ENCODE measurements around the gene HCN2.
A peak's percentile ranks its signal among the peaks of the same experiment; 100 is the strongest.

HCN2 gene

GRCh38 chr19:547836-548720 lies 41.6 kb upstream of the HCN2 start:
- peaks cover 0 to 10% (median 0%) of the 10 kb centered on the region in 5 experiments for H3K27me3 ChIP-seq (replicated peaks in 2 of 5; ENCODE audit: control insufficient read depth in 4 of 5, insufficient read depth in 5 of 5, low read length in 4 of 5)
- DNase-seq = no peak
- ChIA-PET POLR2A (no interaction called here), CTCF (interaction anchor here (1.0 kb wide), 1 partner anchor 8 kb away, joined by 3 read pairs; no protein-coding TSS in a partner anchor)
- H3K4me1 ChIP-seq (ENCODE audit: control extremely low read depth in 1 of 4, control insufficient read depth in 4 of 4, insufficient read depth in 4 of 4, low read length in 3 of 4) = peaks cover 0 to 4% (median 2%) of the 10 kb centered on the region in 4 experiments
- H3K4me3 ChIP-seq (ENCODE audit: control insufficient read depth in 1 of 7, extremely low read depth in 1 of 7, insufficient read depth in 4 of 7, low read depth in 2 of 7, low read length in 6 of 7) = no peak overlapping the region
- H3K36me3 ChIP-seq (ENCODE audit: control insufficient read depth in 4 of 4, insufficient read depth in 4 of 4, low read length in 3 of 4) = no peaks in the 10 kb centered on the region
- 92% methylated on average over 19 of the region's 26 CpGs for WGBS (ENCODE audit: insufficient coverage)
- H3K9me3 ChIP-seq (ENCODE audit: control extremely low read depth in 1 of 5, control insufficient read depth in 4 of 5, insufficient read depth in 2 of 5, low read depth in 1 of 5, low read length in 4 of 5) = no peaks in the 10 kb centered on the region
- H3K27ac ChIP-seq (ENCODE audit: insufficient read depth in 1 of 2, low read depth in 1 of 2, low read length in 2 of 2, poor library complexity in 1 of 2, severe bottlenecking in 2 of 2) = no peak overlapping the region

GRCh38 chr19:548886-549830 lies 40.5 kb upstream of the HCN2 start:
- no peak for DNase-seq
- 84% methylated on average over 36 of the region's 52 CpGs for WGBS (ENCODE audit: insufficient coverage)
- Histone ChIP-seq H3K9me3 (ENCODE audit: control extremely low read depth in 1 of 5, control insufficient read depth in 4 of 5, insufficient read depth in 2 of 5, low read depth in 1 of 5, low read length in 4 of 5) (no peaks in the 10 kb centered on the region), H3K4me3 (ENCODE audit: control insufficient read depth in 1 of 7, extremely low read depth in 1 of 7, insufficient read depth in 4 of 7, low read depth in 2 of 7, low read length in 6 of 7) (no peak overlapping the region), H3K4me1 (ENCODE audit: control extremely low read depth in 1 of 4, control insufficient read depth in 4 of 4, insufficient read depth in 4 of 4, low read length in 3 of 4) (no peaks in the 10 kb centered on the region), H3K27me3 (replicated peaks in 2 of 5; ENCODE audit: control insufficient read depth in 4 of 5, insufficient read depth in 5 of 5, low read length in 4 of 5) (peaks cover 0 to 7% (median 0%) of the 10 kb centered on the region in 5 experiments), H3K36me3 (ENCODE audit: control insufficient read depth in 4 of 4, insufficient read depth in 4 of 4, low read length in 3 of 4) (no peaks in the 10 kb centered on the region), H3K27ac (ENCODE audit: insufficient read depth in 1 of 2, low read depth in 1 of 2, low read length in 2 of 2, poor library complexity in 1 of 2, severe bottlenecking in 2 of 2) (no peak overlapping the region)
- ChIA-PET CTCF (no interaction called here), POLR2A (no interaction called here)

DNA sequence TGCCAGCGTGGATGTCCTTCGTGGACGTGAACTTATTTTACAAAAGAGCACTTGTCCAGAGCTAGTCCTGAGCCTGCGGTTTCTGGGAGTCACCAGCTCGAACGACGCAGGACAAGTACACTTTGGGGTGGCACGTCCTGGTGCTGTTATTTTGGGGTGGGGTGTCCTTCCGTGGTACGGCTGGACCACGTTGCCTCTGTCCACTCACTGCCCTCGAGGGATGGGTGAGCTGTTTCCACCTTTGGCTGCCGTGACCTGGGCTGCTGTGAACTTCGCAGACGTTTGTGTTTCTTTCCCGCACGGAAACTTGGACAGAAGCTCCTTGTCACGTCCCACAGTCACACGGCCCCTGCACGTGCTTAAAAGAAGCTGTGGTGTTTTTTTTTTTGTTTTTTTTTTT lies 34.9 kb upstream of the HCN2 start:
- Histone ChIP-seq H3K9me3 (ENCODE audit: control extremely low read depth in 1 of 5, control insufficient read depth in 4 of 5, insufficient read depth in 2 of 5, low read depth in 1 of 5, low read length in 4 of 5) (no peaks in the 10 kb centered on the region), H3K4me1 (ENCODE audit: control extremely low read depth in 1 of 4, control insufficient read depth in 4 of 4, insufficient read depth in 4 of 4, low read length in 3 of 4) (peaks cover 0 to 6% (median 0%) of the 10 kb centered on the region in 4 experiments), H3K4me3 (ENCODE audit: control insufficient read depth in 1 of 7, extremely low read depth in 1 of 7, insufficient read depth in 4 of 7, low read depth in 2 of 7, low read length in 6 of 7) (no peak overlapping the region), H3K27me3 (replicated peaks in 2 of 5; ENCODE audit: control insufficient read depth in 4 of 5, insufficient read depth in 5 of 5, low read length in 4 of 5) (no peaks in the 10 kb centered on the region), H3K27ac (ENCODE audit: insufficient read depth in 1 of 2, low read depth in 1 of 2, low read length in 2 of 2, poor library complexity in 1 of 2, severe bottlenecking in 2 of 2) (no peak overlapping the region), H3K36me3 (ENCODE audit: control insufficient read depth in 4 of 4, insufficient read depth in 4 of 4, low read length in 3 of 4) (no peaks in the 10 kb centered on the region)
- ChIA-PET CTCF (no interaction called here), POLR2A (no interaction called here)
- DNase-seq = no peak
- 94% methylated on average over 11 of the region's 20 CpGs for WGBS (ENCODE audit: insufficient coverage)

GRCh38 chr19:555474-555808 lies 34.2 kb upstream of the HCN2 start:
- Histone ChIP-seq H3K27ac (ENCODE audit: insufficient read depth in 1 of 2, low read depth in 1 of 2, low read length in 2 of 2, poor library complexity in 1 of 2, severe bottlenecking in 2 of 2) (no peak overlapping the region), H3K27me3 (replicated peaks in 2 of 5; ENCODE audit: control insufficient read depth in 4 of 5, insufficient read depth in 5 of 5, low read length in 4 of 5) (no peaks in the 10 kb centered on the region), H3K9me3 (ENCODE audit: control extremely low read depth in 1 of 5, control insufficient read depth in 4 of 5, insufficient read depth in 2 of 5, low read depth in 1 of 5, low read length in 4 of 5) (no peaks in the 10 kb centered on the region), H3K4me3 (ENCODE audit: control insufficient read depth in 1 of 7, extremely low read depth in 1 of 7, insufficient read depth in 4 of 7, low read depth in 2 of 7, low read length in 6 of 7) (no peak overlapping the region), H3K4me1 (ENCODE audit: control extremely low read depth in 1 of 4, control insufficient read depth in 4 of 4, insufficient read depth in 4 of 4, low read length in 3 of 4) (peaks cover 0 to 6% (median 0%) of the 10 kb centered on the region in 4 experiments), H3K36me3 (ENCODE audit: control insufficient read depth in 4 of 4, insufficient read depth in 4 of 4, low read length in 3 of 4) (no peaks in the 10 kb centered on the region)
- no peak for DNase-seq
- POLR2A ChIA-PET = interaction anchor here (1.2 kb wide), 1 partner anchor 23 kb away, joined by 3 read pairs; no protein-coding TSS in a partner anchor
- CTCF ChIA-PET = no interaction called here
- WGBS (ENCODE audit: insufficient coverage) = 98% methylated on average over 10 of the region's 14 CpGs

GRCh38 chr19:556611-557382 lies 32.9 kb upstream of the HCN2 start:
- Histone ChIP-seq H3K4me1 (ENCODE audit: control extremely low read depth in 1 of 4, control insufficient read depth in 4 of 4, insufficient read depth in 4 of 4, low read length in 3 of 4) (peaks cover 0 to 6% (median 0%) of the 10 kb centered on the region in 4 experiments), H3K27me3 (replicated peaks in 2 of 5; ENCODE audit: control insufficient read depth in 4 of 5, insufficient read depth in 5 of 5, low read length in 4 of 5) (no peaks in the 10 kb centered on the region), H3K9me3 (ENCODE audit: control extremely low read depth in 1 of 5, control insufficient read depth in 4 of 5, insufficient read depth in 2 of 5, low read depth in 1 of 5, low read length in 4 of 5) (no peaks in the 10 kb centered on the region), H3K4me3 (ENCODE audit: control insufficient read depth in 1 of 7, extremely low read depth in 1 of 7, insufficient read depth in 4 of 7, low read depth in 2 of 7, low read length in 6 of 7) (no peak overlapping the region), H3K36me3 (ENCODE audit: control insufficient read depth in 4 of 4, insufficient read depth in 4 of 4, low read length in 3 of 4) (no peaks in the 10 kb centered on the region), H3K27ac (ENCODE audit: insufficient read depth in 1 of 2, low read depth in 1 of 2, low read length in 2 of 2, poor library complexity in 1 of 2, severe bottlenecking in 2 of 2) (peak overlapping the region in 1 of 2 experiments; percentile 49)
- ChIA-PET CTCF (interaction anchor here (1.1 kb wide), 1 partner anchor 9 kb away, joined by 3 read pairs; no protein-coding TSS in a partner anchor), POLR2A (interaction anchor here (0.6 to 1.2 kb wide), 2 partner anchors 18 to 24 kb away, joined by 3 read pairs; no protein-coding TSS in a partner anchor)
- no peak for DNase-seq
- WGBS (ENCODE audit: insufficient coverage) = 93% methylated on average over 31 of the region's 31 CpGs

- H3K9me3 ChIP-seq (ENCODE audit: control extremely low read depth in 1 of 5, control insufficient read depth in 4 of 5, insufficient read depth in 2 of 5, low read depth in 1 of 5, low read length in 4 of 5) = no peaks in the 10 kb centered on the region
- ChIA-PET POLR2A (no interaction called here), CTCF (no interaction called here)
- DNase-seq = no peak
- H3K27ac ChIP-seq (ENCODE audit: insufficient read depth in 1 of 2, low read depth in 1 of 2, low read length in 2 of 2, poor library complexity in 1 of 2, severe bottlenecking in 2 of 2) = no peak overlapping the region
- peaks cover 0 to 6% (median 0%) of the 10 kb centered on the region in 4 experiments for H3K4me1 ChIP-seq (ENCODE audit: control extremely low read depth in 1 of 4, control insufficient read depth in 4 of 4, insufficient read depth in 4 of 4, low read length in 3 of 4)
- H3K36me3 ChIP-seq (ENCODE audit: control insufficient read depth in 4 of 4, insufficient read depth in 4 of 4, low read length in 3 of 4) = peaks cover 0 to 3% (median 0%) of the 10 kb centered on the region in 4 experiments
- no peak overlapping the region for H3K4me3 ChIP-seq (ENCODE audit: control insufficient read depth in 1 of 7, extremely low read depth in 1 of 7, insufficient read depth in 4 of 7, low read depth in 2 of 7, low read length in 6 of 7)
- no peaks in the 10 kb centered on the region for H3K27me3 ChIP-seq (replicated peaks in 2 of 5; ENCODE audit: control insufficient read depth in 4 of 5, insufficient read depth in 5 of 5, low read length in 4 of 5)
- 91% methylated on average over 15 of the region's 21 CpGs for WGBS (ENCODE audit: insufficient coverage)
Observed at GRCh38 chr19:558770-559439, 30.8 kb upstream of the HCN2 start.

All from common myeloid progenitor, CD34-positive (primary cell).